ENCODE results near the gene FMNL3. TPM values are rescaled to one million over a fixed set of nuclear protein-coding genes. Genes with fewer than 3 reads are reported as not detected.
A peak's percentile ranks its signal among the peaks of the same experiment; 100 is the strongest.

The FMNL3 gene
- total and polyA plus RNA-seq, 2 of the 13 experiments (the other 11 are each of a cell fraction or from before 2014, with no cell fraction given) = 0.44 to 1.1 TPM

DNA sequence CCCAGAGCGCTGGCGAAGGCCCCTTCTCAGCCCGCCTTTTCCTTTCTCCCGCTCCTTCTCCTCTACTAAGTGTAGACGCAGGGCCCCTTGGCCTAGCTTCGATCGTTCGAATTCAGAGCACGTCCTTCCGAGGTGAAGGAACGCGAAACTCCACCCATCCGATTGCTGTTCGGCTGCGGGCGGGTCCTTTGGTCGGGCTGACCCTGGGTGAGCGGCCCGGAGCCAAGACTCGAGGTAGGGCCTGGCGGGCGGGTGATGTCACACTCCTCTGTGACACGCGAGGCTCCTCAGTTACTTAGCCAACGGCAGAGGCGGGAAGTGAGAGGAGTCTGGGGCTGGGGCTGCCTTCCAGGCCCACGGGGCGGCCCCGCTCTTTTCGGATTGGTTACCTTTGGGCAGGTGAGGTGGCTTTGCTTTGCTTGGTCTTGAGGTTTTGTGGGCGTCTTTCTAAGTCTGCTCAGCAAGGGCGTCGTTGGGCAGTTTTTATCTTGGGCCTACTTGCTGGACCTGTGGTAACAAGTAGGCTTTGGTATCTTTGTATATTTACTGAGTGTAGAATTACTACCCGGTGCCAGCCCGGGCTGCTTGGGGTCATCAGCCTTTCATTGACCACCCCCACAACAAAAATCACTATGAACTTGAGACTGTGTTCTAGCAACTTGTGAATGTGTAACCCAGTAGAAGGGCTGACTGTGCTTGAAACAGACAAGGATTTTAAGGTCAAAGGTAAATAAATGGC, 34.8 kb upstream of the FMNL3 start (continued):
- TF ChIP-seq, protein P1, sequence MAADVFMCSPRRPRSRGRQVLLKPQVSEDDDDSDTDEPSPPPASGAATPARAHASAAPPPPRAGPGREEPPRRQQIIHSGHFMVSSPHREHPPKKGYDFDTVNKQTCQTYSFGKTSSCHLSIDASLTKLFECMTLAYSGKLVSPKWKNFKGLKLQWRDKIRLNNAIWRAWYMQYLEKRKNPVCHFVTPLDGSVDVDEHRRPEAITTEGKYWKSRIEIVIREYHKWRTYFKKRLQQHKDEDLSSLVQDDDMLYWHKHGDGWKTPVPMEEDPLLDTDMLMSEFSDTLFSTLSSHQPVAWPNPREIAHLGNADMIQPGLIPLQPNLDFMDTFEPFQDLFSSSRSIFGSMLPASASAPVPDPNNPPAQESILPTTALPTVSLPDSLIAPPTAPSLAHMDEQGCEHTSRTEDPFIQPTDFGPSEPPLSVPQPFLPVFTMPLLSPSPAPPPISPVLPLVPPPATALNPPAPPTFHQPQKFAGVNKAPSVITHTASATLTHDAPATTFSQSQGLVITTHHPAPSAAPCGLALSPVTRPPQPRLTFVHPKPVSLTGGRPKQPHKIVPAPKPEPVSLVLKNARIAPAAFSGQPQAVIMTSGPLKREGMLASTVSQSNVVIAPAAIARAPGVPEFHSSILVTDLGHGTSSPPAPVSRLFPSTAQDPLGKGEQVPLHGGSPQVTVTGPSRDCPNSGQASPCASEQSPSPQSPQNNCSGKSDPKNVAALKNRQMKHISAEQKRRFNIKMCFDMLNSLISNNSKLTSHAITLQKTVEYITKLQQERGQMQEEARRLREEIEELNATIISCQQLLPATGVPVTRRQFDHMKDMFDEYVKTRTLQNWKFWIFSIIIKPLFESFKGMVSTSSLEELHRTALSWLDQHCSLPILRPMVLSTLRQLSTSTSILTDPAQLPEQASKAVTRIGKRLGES (CRISPR knock-in tag; IDR thresholded peaks at IDR 0.05; ENCODE audit: borderline replicate concordance) = no peak
- no peak for TF ChIP-seq ZNF292 (CRISPR knock-in tag; IDR thresholded peaks at IDR 0.05; ENCODE audit: borderline replicate concordance, low read depth)
- TF ChIP-seq, protein P2, sequence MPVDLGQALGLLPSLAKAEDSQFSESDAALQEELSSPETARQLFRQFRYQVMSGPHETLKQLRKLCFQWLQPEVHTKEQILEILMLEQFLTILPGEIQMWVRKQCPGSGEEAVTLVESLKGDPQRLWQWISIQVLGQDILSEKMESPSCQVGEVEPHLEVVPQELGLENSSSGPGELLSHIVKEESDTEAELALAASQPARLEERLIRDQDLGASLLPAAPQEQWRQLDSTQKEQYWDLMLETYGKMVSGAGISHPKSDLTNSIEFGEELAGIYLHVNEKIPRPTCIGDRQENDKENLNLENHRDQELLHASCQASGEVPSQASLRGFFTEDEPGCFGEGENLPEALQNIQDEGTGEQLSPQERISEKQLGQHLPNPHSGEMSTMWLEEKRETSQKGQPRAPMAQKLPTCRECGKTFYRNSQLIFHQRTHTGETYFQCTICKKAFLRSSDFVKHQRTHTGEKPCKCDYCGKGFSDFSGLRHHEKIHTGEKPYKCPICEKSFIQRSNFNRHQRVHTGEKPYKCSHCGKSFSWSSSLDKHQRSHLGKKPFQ (CRISPR knock-in tag; IDR thresholded peaks at IDR 0.05; ENCODE audit: insufficient replicate concordance) = no peak
- no peak for TF ChIP-seq SMYD3 (CRISPR knock-in tag; IDR thresholded peaks at IDR 0.05)
- peak; percentile 32 for TF ChIP-seq HDAC1 (CRISPR knock-in tag; IDR thresholded peaks at IDR 0.05)
- no peak for TF ChIP-seq HCFC1 (IDR thresholded peaks at IDR 0.05; ENCODE audit: low read depth, low read length)
- TF ChIP-seq, protein P3, sequence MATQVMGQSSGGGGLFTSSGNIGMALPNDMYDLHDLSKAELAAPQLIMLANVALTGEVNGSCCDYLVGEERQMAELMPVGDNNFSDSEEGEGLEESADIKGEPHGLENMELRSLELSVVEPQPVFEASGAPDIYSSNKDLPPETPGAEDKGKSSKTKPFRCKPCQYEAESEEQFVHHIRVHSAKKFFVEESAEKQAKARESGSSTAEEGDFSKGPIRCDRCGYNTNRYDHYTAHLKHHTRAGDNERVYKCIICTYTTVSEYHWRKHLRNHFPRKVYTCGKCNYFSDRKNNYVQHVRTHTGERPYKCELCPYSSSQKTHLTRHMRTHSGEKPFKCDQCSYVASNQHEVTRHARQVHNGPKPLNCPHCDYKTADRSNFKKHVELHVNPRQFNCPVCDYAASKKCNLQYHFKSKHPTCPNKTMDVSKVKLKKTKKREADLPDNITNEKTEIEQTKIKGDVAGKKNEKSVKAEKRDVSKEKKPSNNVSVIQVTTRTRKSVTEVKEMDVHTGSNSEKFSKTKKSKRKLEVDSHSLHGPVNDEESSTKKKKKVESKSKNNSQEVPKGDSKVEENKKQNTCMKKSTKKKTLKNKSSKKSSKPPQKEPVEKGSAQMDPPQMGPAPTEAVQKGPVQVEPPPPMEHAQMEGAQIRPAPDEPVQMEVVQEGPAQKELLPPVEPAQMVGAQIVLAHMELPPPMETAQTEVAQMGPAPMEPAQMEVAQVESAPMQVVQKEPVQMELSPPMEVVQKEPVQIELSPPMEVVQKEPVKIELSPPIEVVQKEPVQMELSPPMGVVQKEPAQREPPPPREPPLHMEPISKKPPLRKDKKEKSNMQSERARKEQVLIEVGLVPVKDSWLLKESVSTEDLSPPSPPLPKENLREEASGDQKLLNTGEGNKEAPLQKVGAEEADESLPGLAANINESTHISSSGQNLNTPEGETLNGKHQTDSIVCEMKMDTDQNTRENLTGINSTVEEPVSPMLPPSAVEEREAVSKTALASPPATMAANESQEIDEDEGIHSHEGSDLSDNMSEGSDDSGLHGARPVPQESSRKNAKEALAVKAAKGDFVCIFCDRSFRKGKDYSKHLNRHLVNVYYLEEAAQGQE (IDR thresholded peaks at IDR 0.05; ENCODE audit: borderline replicate concordance in 1 of 2, low read depth in 1 of 2, low read length in 2 of 2) = peak in 1 of 2 experiments; percentile 73; a peak in 1 of 4 replicates
- no peak for TF ChIP-seq ZNF101 (CRISPR knock-in tag; IDR thresholded peaks at IDR 0.05; ENCODE audit: borderline replicate concordance, low read depth)
- TF ChIP-seq JDP2 (CRISPR knock-in tag; IDR thresholded peaks at IDR 0.05; ENCODE audit: borderline replicate concordance) = no peak
- no peak for TF ChIP-seq ZZZ3 (CRISPR knock-in tag; IDR thresholded peaks at IDR 0.05; ENCODE audit: borderline replicate concordance)
- no peak for TF ChIP-seq ZNF44 (CRISPR knock-in tag; IDR thresholded peaks at IDR 0.05)
- no peak for TF ChIP-seq ZNF432 (CRISPR knock-in tag; IDR thresholded peaks at IDR 0.05; ENCODE audit: borderline replicate concordance)
- no peak for TF ChIP-seq MIXL1 (CRISPR knock-in tag; IDR thresholded peaks at IDR 0.05)
- TF ChIP-seq POLR2A (IDR thresholded peaks at IDR 0.05; ENCODE audit: insufficient read depth in 1 of 2, low read depth in 2 of 2, low read length in 2 of 2) = peak in 1 of 2 experiments; percentile 60; a peak in 1 of 4 replicates
- TF ChIP-seq SNAI1 (CRISPR knock-in tag; IDR thresholded peaks at IDR 0.05; ENCODE audit: borderline replicate concordance) = no peak
- TF ChIP-seq SUZ12 (IDR thresholded peaks at IDR 0.05; ENCODE audit: low read depth, low read length) = no peak
- no peak for TF ChIP-seq ZNF773 (CRISPR knock-in tag; IDR thresholded peaks at IDR 0.05; ENCODE audit: borderline replicate concordance)
- no peak for TF ChIP-seq ZNF713 (CRISPR knock-in tag; IDR thresholded peaks at IDR 0.05)
- no peak for TF ChIP-seq ZNF253 (CRISPR knock-in tag; IDR thresholded peaks at IDR 0.05; ENCODE audit: borderline replicate concordance)
